H9 (cell line): Measurements from ENCODE around the gene EAF1. TPM values are rescaled to one million over a fixed set of nuclear protein-coding genes. Genes with fewer than 3 reads are reported as not detected.

Source experiments
- DNase-seq: peaks from one replicate; pipeline ENCODE4 v3.0.0-alpha.2; 2017
- H2AFZ ChIP-seq: one replicate; pipeline ENCODE4 v1.6.1; 2013; ENCODE audit warnings: mild to moderate bottlenecking, low read length, control low read depth, moderate library complexity
- H2AK5ac ChIP-seq: 2 replicates; pipeline ENCODE4 v1.6.1; 2013; ENCODE audit warnings: low read length, control low read depth, mixed read lengths; ENCODE audit not compliant: insufficient read length
- H2BK120ac ChIP-seq: one replicate; pipeline ENCODE4 v1.6.1; 2013; ENCODE audit warnings: low read depth, mild to moderate bottlenecking, low read length, control low read depth, inconsistent platforms; ENCODE audit not compliant: poor library complexity, severe bottlenecking
- H2BK12ac ChIP-seq: 2 replicates; pipeline ENCODE4 v1.6.1; 2013; ENCODE audit warnings: low read length, control low read depth, mixed read lengths, low read depth; ENCODE audit not compliant: insufficient read length
- H2BK15ac ChIP-seq: 2 replicates; pipeline ENCODE4 v1.6.1; 2013; ENCODE audit warnings: low read depth, low read length, control low read depth
- H2BK20ac ChIP-seq: one replicate; pipeline ENCODE4 v1.6.1; 2013; ENCODE audit warnings: low read depth, mild to moderate bottlenecking, low read length, control low read depth, inconsistent platforms; ENCODE audit not compliant: poor library complexity, severe bottlenecking
- H2BK5ac ChIP-seq: 2 replicates; pipeline ENCODE4 v1.6.1; 2013; ENCODE audit warnings: low read length, control low read depth, mixed read lengths; ENCODE audit not compliant: insufficient read length
- H3K14ac ChIP-seq: 2 replicates; pipeline ENCODE4 v1.6.1; 2013; ENCODE audit warnings: low read length, control low read depth; ENCODE audit not compliant: insufficient read depth
- H3K18ac ChIP-seq: 2 replicates; pipeline ENCODE4 v1.6.1; 2013; ENCODE audit warnings: low read depth, mild to moderate bottlenecking, mixed read lengths, low read length, control low read depth; ENCODE audit not compliant: insufficient read length
- H3K23ac ChIP-seq: 2 replicates; pipeline ENCODE4 v1.6.1; 2013; ENCODE audit warnings: low read length, control low read depth, mixed read lengths, low read depth; ENCODE audit not compliant: insufficient read length
- H3K23me2 ChIP-seq: 2 replicates; pipeline ENCODE4 v1.6.1; 2013; ENCODE audit warnings: low read depth, mild to moderate bottlenecking, mixed read lengths, low read length, control low read depth; ENCODE audit not compliant: insufficient read length, poor library complexity, severe bottlenecking
- H3K27ac ChIP-seq: 2 replicates; pipeline ENCODE4 v1.5.1; 2013; ENCODE audit warnings: low read length, control low read depth, mixed read lengths, low read depth; ENCODE audit not compliant: insufficient read length
- H3K27me3 ChIP-seq: 2 replicates; pipeline ENCODE4 v1.6.1; 2013; ENCODE audit warnings: low read length, control low read depth, inconsistent platforms; ENCODE audit not compliant: insufficient read depth
- H3K4ac ChIP-seq: 2 replicates; pipeline ENCODE4 v1.6.1; 2013; ENCODE audit warnings: low read depth, mild to moderate bottlenecking, control low read depth, inconsistent platforms, low read length, moderate library complexity
- H3K4me1 ChIP-seq: 2 replicates; pipeline ENCODE4 v1.6.1; 2013; ENCODE audit warnings: low read length, control low read depth, inconsistent platforms; ENCODE audit not compliant: insufficient read depth
- H3K4me2 ChIP-seq: 2 replicates; pipeline ENCODE4 v1.6.1; 2013; ENCODE audit warnings: low read length, control low read depth, mixed read lengths; ENCODE audit not compliant: insufficient read length, insufficient read depth
- H3K56ac ChIP-seq: 2 replicates; pipeline ENCODE4 v1.6.1; 2013; ENCODE audit warnings: low read depth, mild to moderate bottlenecking, mixed read lengths, low read length, control low read depth; ENCODE audit not compliant: insufficient read length
- H3K79me1 ChIP-seq: 2 replicates; pipeline ENCODE4 v1.6.1; 2013; ENCODE audit warnings: low read depth, mild to moderate bottlenecking, moderate library complexity, low read length, control low read depth, inconsistent platforms; ENCODE audit not compliant: insufficient read depth, poor library complexity, severe bottlenecking
- H3K79me2 ChIP-seq: 2 replicates; pipeline ENCODE4 v1.6.1; 2013; ENCODE audit warnings: low read length, control low read depth, inconsistent platforms; ENCODE audit not compliant: insufficient read depth
- H3K9ac ChIP-seq: 2 replicates; pipeline ENCODE4 v1.6.1; 2013; ENCODE audit warnings: low read length, control low read depth, mixed read lengths; ENCODE audit not compliant: insufficient read length; ENCODE audit errors: extremely low read depth
- H3K9me3 ChIP-seq: one replicate; pipeline ENCODE4 v1.6.1; 2013; ENCODE audit warnings: low read depth, low read length, inconsistent platforms; ENCODE audit not compliant: control insufficient read depth
- H3T11ph ChIP-seq: one replicate; pipeline ENCODE4 v1.6.1; 2013; ENCODE audit warnings: mild to moderate bottlenecking, low read length, control low read depth, inconsistent platforms
- H4K20me1 ChIP-seq: one replicate; pipeline ENCODE4 v1.6.1; 2013; ENCODE audit not compliant: control insufficient read depth, insufficient read length, insufficient read depth
- H4K5ac ChIP-seq: 2 replicates; pipeline ENCODE4 v1.6.1; 2013; ENCODE audit warnings: low read depth, mild to moderate bottlenecking, mixed read lengths, low read length, control low read depth; ENCODE audit not compliant: insufficient read length
- H4K8ac ChIP-seq: replicated peaks from 2 replicates; pipeline ENCODE4 v1.6.1; 2013; ENCODE audit warnings: low read length, control low read depth, mixed read lengths, low read depth; ENCODE audit not compliant: insufficient read length
- H4K91ac ChIP-seq: 2 replicates; pipeline ENCODE4 v1.6.1; 2013; ENCODE audit warnings: low read depth, mild to moderate bottlenecking, moderate library complexity, mixed read lengths, low read length, control low read depth; ENCODE audit not compliant: insufficient read length
- H3K27ac Mint-ChIP-seq, 3 experiments: 2 replicates in 2 of 3; 3 replicates in 1 of 3; pipeline ENCODE4 v1.8.0; 2020 to 2021; ENCODE audit warnings: mixed read lengths in 3 of 3, mild to moderate bottlenecking in 1 of 3, moderate library complexity in 1 of 3
- H3K27me3 Mint-ChIP-seq: 2 replicates; pipeline ENCODE4 v1.8.0; 2021; ENCODE audit warnings: low read depth, mild to moderate bottlenecking, moderate library complexity, mixed read lengths
- H3K36me3 Mint-ChIP-seq, 3 experiments: 2 replicates in 2 of 3; 3 replicates in 1 of 3; pipeline ENCODE4 v1.8.0; 2020 to 2021; ENCODE audit warnings: low read depth in 3 of 3, mixed read lengths in 3 of 3; ENCODE audit not compliant: insufficient read depth in 1 of 3
- H3K4me1 Mint-ChIP-seq, 2 experiments: 2 replicates each; pipeline ENCODE4 v1.8.0; 2020; ENCODE audit warnings: mixed read lengths in 2 of 2
- H3K4me3 Mint-ChIP-seq, 2 experiments: 2 replicates in 1 of 2; 3 replicates in 1 of 2; pipeline ENCODE4 v1.8.0; 2020 to 2021; ENCODE audit warnings: mild to moderate bottlenecking in 2 of 2, mixed read lengths in 2 of 2, moderate library complexity in 1 of 2
- H3K9me3 Mint-ChIP-seq, 2 experiments: 2 replicates in 1 of 2; 3 replicates in 1 of 2; pipeline ENCODE4 v1.8.0; 2020; ENCODE audit warnings: mild to moderate bottlenecking in 2 of 2, mixed read lengths in 2 of 2, moderate library complexity in 1 of 2
- WGBS: extraction: QIAGEN DNeasy Blood & Tissue Kit; methylation state at CpG from one replicate; pipeline ENCODE4 v1.1.7; 2013; ENCODE audit warnings: missing lambda C conversion rate, low lambda C conversion rate, mixed read lengths; ENCODE audit not compliant: insufficient read length; ENCODE audit errors: extremely low coverage; 5-methylcytosine and 5-hydroxymethylcytosine counted together
- total RNA-seq: library from RNA; stranded (reverse); gene quantifications from 2 replicates; pipeline ENCODE4 v1.2.1, GENCODE V29; 2021
- TF ChIP-seq, protein P1 (sequence below): fragments of 200-600 bp; sonication (generic); conservative IDR thresholded peaks from 3 replicates; pipeline ENCODE4 v1.8.0; 2021; ENCODE audit warnings: antibody characterized with exemption, mild to moderate bottlenecking

Gene EAF1
- total RNA-seq, 1 experiment from 2014 or later = 34.3 TPM

DNA sequence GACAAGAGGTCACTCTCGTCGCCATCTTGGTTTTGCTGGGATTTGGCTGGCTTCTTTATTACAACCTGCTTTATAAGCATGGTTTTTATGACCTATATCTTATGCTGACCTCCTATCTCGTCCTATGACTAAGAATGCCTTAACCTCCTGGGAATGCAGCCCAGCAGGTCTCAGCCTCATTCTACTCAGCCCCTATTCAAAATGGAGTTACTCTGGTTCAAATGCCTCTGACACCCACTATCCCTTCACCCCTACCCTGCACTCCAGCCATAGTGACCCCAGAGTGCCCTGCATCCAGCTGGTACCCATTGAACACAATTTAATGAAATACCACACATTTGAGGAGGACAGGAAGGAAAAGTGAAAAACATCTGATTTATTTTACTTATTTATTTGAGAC lies 23.4 kb upstream of the EAF1 start:
- Histone ChIP-seq H3K27ac (no peak overlapping the region), H4K5ac (no peak overlapping the region), H3K4ac (no peak overlapping the region), H2BK15ac (no peak overlapping the region), H3K23me2 (no peaks in the 10 kb centered on the region), H3K14ac (no peak overlapping the region), H3K4me1 (no peaks in the 10 kb centered on the region), H4K20me1 (no peaks in the 10 kb centered on the region), H4K8ac (no peak overlapping the region), H3K23ac (no peak overlapping the region), H3K4me2 (no peak overlapping the region), H3K9ac (no peak overlapping the region), H3K9me3 (no peaks in the 10 kb centered on the region), H3K56ac (no peak overlapping the region), H3K18ac (no peak overlapping the region), H3K27me3 (no peaks in the 10 kb centered on the region), H3K79me1 (no peaks in the 10 kb centered on the region), H2AK5ac (no peak overlapping the region), H3T11ph (no peak overlapping the region), H2BK5ac (no peak overlapping the region), H2BK120ac (no peak overlapping the region), H2BK20ac (no peak overlapping the region), H4K91ac (no peak overlapping the region), H2BK12ac (no peak overlapping the region), H2AFZ (no peak overlapping the region), H3K79me2 (no peaks in the 10 kb centered on the region)
- H3K4me1 Mint-ChIP-seq = no peaks in the 10 kb centered on the region
- DNase-seq = no peak
- H3K36me3 Mint-ChIP-seq = no peaks in the 10 kb centered on the region
- TF ChIP-seq, protein P1, sequence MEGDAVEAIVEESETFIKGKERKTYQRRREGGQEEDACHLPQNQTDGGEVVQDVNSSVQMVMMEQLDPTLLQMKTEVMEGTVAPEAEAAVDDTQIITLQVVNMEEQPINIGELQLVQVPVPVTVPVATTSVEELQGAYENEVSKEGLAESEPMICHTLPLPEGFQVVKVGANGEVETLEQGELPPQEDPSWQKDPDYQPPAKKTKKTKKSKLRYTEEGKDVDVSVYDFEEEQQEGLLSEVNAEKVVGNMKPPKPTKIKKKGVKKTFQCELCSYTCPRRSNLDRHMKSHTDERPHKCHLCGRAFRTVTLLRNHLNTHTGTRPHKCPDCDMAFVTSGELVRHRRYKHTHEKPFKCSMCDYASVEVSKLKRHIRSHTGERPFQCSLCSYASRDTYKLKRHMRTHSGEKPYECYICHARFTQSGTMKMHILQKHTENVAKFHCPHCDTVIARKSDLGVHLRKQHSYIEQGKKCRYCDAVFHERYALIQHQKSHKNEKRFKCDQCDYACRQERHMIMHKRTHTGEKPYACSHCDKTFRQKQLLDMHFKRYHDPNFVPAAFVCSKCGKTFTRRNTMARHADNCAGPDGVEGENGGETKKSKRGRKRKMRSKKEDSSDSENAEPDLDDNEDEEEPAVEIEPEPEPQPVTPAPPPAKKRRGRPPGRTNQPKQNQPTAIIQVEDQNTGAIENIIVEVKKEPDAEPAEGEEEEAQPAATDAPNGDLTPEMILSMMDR = no peak
- H3K27me3 Mint-ChIP-seq = no peaks in the 10 kb centered on the region
- no peak overlapping the region; a peak in 1 of 7 replicates for H3K27ac Mint-ChIP-seq
- WGBS = no CpG with 5 or more reads among the region's 3 CpGs
- no peak overlapping the region for H3K4me3 Mint-ChIP-seq
- H3K9me3 Mint-ChIP-seq = no peaks in the 10 kb centered on the region
